C4-2B (cell line): ENCODE data around the gene CCL16.

ENCODE experiments used
- ZFX ChIP-seq: fragments of 450-650 bp; IDR thresholded peaks from 2 replicates; pipeline ENCODE4 v1.6.1; 2017
- TF ChIP-seq, protein P1 (sequence below): fragments of 450-650 bp; conservative IDR thresholded peaks from 2 replicates; pipeline ENCODE4 v1.5.1; 2017; ENCODE audit warnings: mild to moderate bottlenecking

GRCh38 chr17:36002631-36003030 lies 21.3 kb upstream of the CCL16 start:
- TF ChIP-seq, protein P1, sequence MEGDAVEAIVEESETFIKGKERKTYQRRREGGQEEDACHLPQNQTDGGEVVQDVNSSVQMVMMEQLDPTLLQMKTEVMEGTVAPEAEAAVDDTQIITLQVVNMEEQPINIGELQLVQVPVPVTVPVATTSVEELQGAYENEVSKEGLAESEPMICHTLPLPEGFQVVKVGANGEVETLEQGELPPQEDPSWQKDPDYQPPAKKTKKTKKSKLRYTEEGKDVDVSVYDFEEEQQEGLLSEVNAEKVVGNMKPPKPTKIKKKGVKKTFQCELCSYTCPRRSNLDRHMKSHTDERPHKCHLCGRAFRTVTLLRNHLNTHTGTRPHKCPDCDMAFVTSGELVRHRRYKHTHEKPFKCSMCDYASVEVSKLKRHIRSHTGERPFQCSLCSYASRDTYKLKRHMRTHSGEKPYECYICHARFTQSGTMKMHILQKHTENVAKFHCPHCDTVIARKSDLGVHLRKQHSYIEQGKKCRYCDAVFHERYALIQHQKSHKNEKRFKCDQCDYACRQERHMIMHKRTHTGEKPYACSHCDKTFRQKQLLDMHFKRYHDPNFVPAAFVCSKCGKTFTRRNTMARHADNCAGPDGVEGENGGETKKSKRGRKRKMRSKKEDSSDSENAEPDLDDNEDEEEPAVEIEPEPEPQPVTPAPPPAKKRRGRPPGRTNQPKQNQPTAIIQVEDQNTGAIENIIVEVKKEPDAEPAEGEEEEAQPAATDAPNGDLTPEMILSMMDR, result no peak
- no peak for TF ChIP-seq ZFX
